H9 (cell line): Measurements from ENCODE around the gene COX6A1. TPM values are rescaled to one million over a fixed set of nuclear protein-coding genes. Genes with fewer than 3 reads are reported as not detected.
A peak's percentile ranks its signal among the peaks of the same experiment; 100 is the strongest.

Source experiments
- DNase-seq: peaks from one replicate; pipeline ENCODE4 v3.0.0-alpha.2; 2017
- H2AFZ ChIP-seq: one replicate; pipeline ENCODE4 v1.6.1; 2013; ENCODE audit warnings: mild to moderate bottlenecking, low read length, control low read depth, moderate library complexity
- H2AK5ac ChIP-seq: 2 replicates; pipeline ENCODE4 v1.6.1; 2013; ENCODE audit warnings: low read length, control low read depth, mixed read lengths; ENCODE audit not compliant: insufficient read length
- H2BK120ac ChIP-seq: one replicate; pipeline ENCODE4 v1.6.1; 2013; ENCODE audit warnings: low read depth, mild to moderate bottlenecking, low read length, control low read depth, inconsistent platforms; ENCODE audit not compliant: poor library complexity, severe bottlenecking
- H2BK12ac ChIP-seq: 2 replicates; pipeline ENCODE4 v1.6.1; 2013; ENCODE audit warnings: low read length, control low read depth, mixed read lengths, low read depth; ENCODE audit not compliant: insufficient read length
- H2BK15ac ChIP-seq: 2 replicates; pipeline ENCODE4 v1.6.1; 2013; ENCODE audit warnings: low read depth, low read length, control low read depth
- H2BK20ac ChIP-seq: one replicate; pipeline ENCODE4 v1.6.1; 2013; ENCODE audit warnings: low read depth, mild to moderate bottlenecking, low read length, control low read depth, inconsistent platforms; ENCODE audit not compliant: poor library complexity, severe bottlenecking
- H2BK5ac ChIP-seq: 2 replicates; pipeline ENCODE4 v1.6.1; 2013; ENCODE audit warnings: low read length, control low read depth, mixed read lengths; ENCODE audit not compliant: insufficient read length
- H3K14ac ChIP-seq: 2 replicates; pipeline ENCODE4 v1.6.1; 2013; ENCODE audit warnings: low read length, control low read depth; ENCODE audit not compliant: insufficient read depth
- H3K18ac ChIP-seq: 2 replicates; pipeline ENCODE4 v1.6.1; 2013; ENCODE audit warnings: low read depth, mild to moderate bottlenecking, mixed read lengths, low read length, control low read depth; ENCODE audit not compliant: insufficient read length
- H3K23ac ChIP-seq: 2 replicates; pipeline ENCODE4 v1.6.1; 2013; ENCODE audit warnings: low read length, control low read depth, mixed read lengths, low read depth; ENCODE audit not compliant: insufficient read length
- H3K23me2 ChIP-seq: 2 replicates; pipeline ENCODE4 v1.6.1; 2013; ENCODE audit warnings: low read depth, mild to moderate bottlenecking, mixed read lengths, low read length, control low read depth; ENCODE audit not compliant: insufficient read length, poor library complexity, severe bottlenecking
- H3K27ac ChIP-seq: 2 replicates; pipeline ENCODE4 v1.5.1; 2013; ENCODE audit warnings: low read length, control low read depth, mixed read lengths, low read depth; ENCODE audit not compliant: insufficient read length
- H3K27me3 ChIP-seq: 2 replicates; pipeline ENCODE4 v1.6.1; 2013; ENCODE audit warnings: low read length, control low read depth, inconsistent platforms; ENCODE audit not compliant: insufficient read depth
- H3K4ac ChIP-seq: 2 replicates; pipeline ENCODE4 v1.6.1; 2013; ENCODE audit warnings: low read depth, mild to moderate bottlenecking, control low read depth, inconsistent platforms, low read length, moderate library complexity
- H3K4me1 ChIP-seq: 2 replicates; pipeline ENCODE4 v1.6.1; 2013; ENCODE audit warnings: low read length, control low read depth, inconsistent platforms; ENCODE audit not compliant: insufficient read depth
- H3K4me2 ChIP-seq: 2 replicates; pipeline ENCODE4 v1.6.1; 2013; ENCODE audit warnings: low read length, control low read depth, mixed read lengths; ENCODE audit not compliant: insufficient read length, insufficient read depth
- H3K56ac ChIP-seq: 2 replicates; pipeline ENCODE4 v1.6.1; 2013; ENCODE audit warnings: low read depth, mild to moderate bottlenecking, mixed read lengths, low read length, control low read depth; ENCODE audit not compliant: insufficient read length
- H3K79me1 ChIP-seq: 2 replicates; pipeline ENCODE4 v1.6.1; 2013; ENCODE audit warnings: low read depth, mild to moderate bottlenecking, moderate library complexity, low read length, control low read depth, inconsistent platforms; ENCODE audit not compliant: insufficient read depth, poor library complexity, severe bottlenecking
- H3K79me2 ChIP-seq: 2 replicates; pipeline ENCODE4 v1.6.1; 2013; ENCODE audit warnings: low read length, control low read depth, inconsistent platforms; ENCODE audit not compliant: insufficient read depth
- H3K9ac ChIP-seq: 2 replicates; pipeline ENCODE4 v1.6.1; 2013; ENCODE audit warnings: low read length, control low read depth, mixed read lengths; ENCODE audit not compliant: insufficient read length; ENCODE audit errors: extremely low read depth
- H3K9me3 ChIP-seq: one replicate; pipeline ENCODE4 v1.6.1; 2013; ENCODE audit warnings: low read depth, low read length, inconsistent platforms; ENCODE audit not compliant: control insufficient read depth
- H3T11ph ChIP-seq: one replicate; pipeline ENCODE4 v1.6.1; 2013; ENCODE audit warnings: mild to moderate bottlenecking, low read length, control low read depth, inconsistent platforms
- H4K20me1 ChIP-seq: one replicate; pipeline ENCODE4 v1.6.1; 2013; ENCODE audit not compliant: control insufficient read depth, insufficient read length, insufficient read depth
- H4K5ac ChIP-seq: 2 replicates; pipeline ENCODE4 v1.6.1; 2013; ENCODE audit warnings: low read depth, mild to moderate bottlenecking, mixed read lengths, low read length, control low read depth; ENCODE audit not compliant: insufficient read length
- H4K8ac ChIP-seq: replicated peaks from 2 replicates; pipeline ENCODE4 v1.6.1; 2013; ENCODE audit warnings: low read length, control low read depth, mixed read lengths, low read depth; ENCODE audit not compliant: insufficient read length
- H4K91ac ChIP-seq: 2 replicates; pipeline ENCODE4 v1.6.1; 2013; ENCODE audit warnings: low read depth, mild to moderate bottlenecking, moderate library complexity, mixed read lengths, low read length, control low read depth; ENCODE audit not compliant: insufficient read length
- H3K27ac Mint-ChIP-seq, 3 experiments: 2 replicates in 2 of 3; 3 replicates in 1 of 3; pipeline ENCODE4 v1.8.0; 2020 to 2021; ENCODE audit warnings: mixed read lengths in 3 of 3, mild to moderate bottlenecking in 1 of 3, moderate library complexity in 1 of 3
- H3K27me3 Mint-ChIP-seq: 2 replicates; pipeline ENCODE4 v1.8.0; 2021; ENCODE audit warnings: low read depth, mild to moderate bottlenecking, moderate library complexity, mixed read lengths
- H3K36me3 Mint-ChIP-seq, 3 experiments: 2 replicates in 2 of 3; 3 replicates in 1 of 3; pipeline ENCODE4 v1.8.0; 2020 to 2021; ENCODE audit warnings: low read depth in 3 of 3, mixed read lengths in 3 of 3; ENCODE audit not compliant: insufficient read depth in 1 of 3
- H3K4me1 Mint-ChIP-seq, 2 experiments: 2 replicates each; pipeline ENCODE4 v1.8.0; 2020; ENCODE audit warnings: mixed read lengths in 2 of 2
- H3K4me3 Mint-ChIP-seq, 2 experiments: 2 replicates in 1 of 2; 3 replicates in 1 of 2; pipeline ENCODE4 v1.8.0; 2020 to 2021; ENCODE audit warnings: mild to moderate bottlenecking in 2 of 2, mixed read lengths in 2 of 2, moderate library complexity in 1 of 2
- H3K9me3 Mint-ChIP-seq, 2 experiments: 2 replicates in 1 of 2; 3 replicates in 1 of 2; pipeline ENCODE4 v1.8.0; 2020; ENCODE audit warnings: mild to moderate bottlenecking in 2 of 2, mixed read lengths in 2 of 2, moderate library complexity in 1 of 2
- WGBS: extraction: QIAGEN DNeasy Blood & Tissue Kit; methylation state at CpG from one replicate; pipeline ENCODE4 v1.1.7; 2013; ENCODE audit warnings: missing lambda C conversion rate, low lambda C conversion rate, mixed read lengths; ENCODE audit not compliant: insufficient read length; ENCODE audit errors: extremely low coverage; 5-methylcytosine and 5-hydroxymethylcytosine counted together
- total RNA-seq: library from RNA; stranded (reverse); gene quantifications from 2 replicates; pipeline ENCODE4 v1.2.1, GENCODE V29; 2021
- TF ChIP-seq, protein P1 (sequence below): fragments of 200-600 bp; sonication (generic); conservative IDR thresholded peaks from 3 replicates; pipeline ENCODE4 v1.8.0; 2021; ENCODE audit warnings: antibody characterized with exemption, mild to moderate bottlenecking

The COX6A1 gene
- total RNA-seq, 1 experiment from 2014 or later = 415 TPM

DNA sequence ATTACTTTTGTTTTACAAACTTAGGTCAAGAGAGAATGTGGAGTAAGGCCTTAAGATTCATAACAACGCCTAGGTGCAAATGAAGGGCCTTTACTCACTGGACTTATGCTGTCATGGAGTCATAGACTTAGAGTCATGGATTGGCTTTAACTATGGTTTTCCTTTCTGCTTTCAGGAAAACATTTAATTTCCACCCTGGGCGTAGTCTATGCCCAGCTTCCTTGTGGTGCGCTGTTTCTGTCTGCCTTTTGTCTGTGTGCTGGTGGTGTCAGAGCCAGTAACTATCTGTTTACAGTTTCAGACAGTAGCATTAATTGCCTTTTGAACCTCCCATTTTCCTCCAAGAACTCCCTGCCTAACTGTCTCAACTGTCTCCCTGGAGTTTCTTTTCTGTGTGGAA lies 31.8 kb upstream of the COX6A1 start:
- no peak overlapping the region for H3K14ac ChIP-seq
- H3K27me3 ChIP-seq = no peaks in the 10 kb centered on the region
- no peak overlapping the region for H3K9ac ChIP-seq
- no peak overlapping the region for H3K27ac ChIP-seq
- H3K79me2 ChIP-seq = no peaks in the 10 kb centered on the region
- 0 out of 5 replicates have a peak, but pooled peaks cover 0 to 3% of the 10 kb centered on the region in 2 experiments for H3K9me3 Mint-ChIP-seq
- H2BK12ac ChIP-seq = no peak overlapping the region
- peaks cover 0 to 2% (median 0%) of the 10 kb centered on the region in 3 experiments; a peak in 1 of 7 replicates for H3K36me3 Mint-ChIP-seq
- no peak overlapping the region for H4K91ac ChIP-seq
- H3K27ac Mint-ChIP-seq = peak overlapping the region in 1 of 3 experiments; percentile 43; a peak in 1 of 7 replicates
- H3K4ac ChIP-seq = no peak overlapping the region
- no peak overlapping the region for H2BK120ac ChIP-seq
- no peak overlapping the region for H3T11ph ChIP-seq
- DNase-seq = no peak
- TF ChIP-seq, protein P1, sequence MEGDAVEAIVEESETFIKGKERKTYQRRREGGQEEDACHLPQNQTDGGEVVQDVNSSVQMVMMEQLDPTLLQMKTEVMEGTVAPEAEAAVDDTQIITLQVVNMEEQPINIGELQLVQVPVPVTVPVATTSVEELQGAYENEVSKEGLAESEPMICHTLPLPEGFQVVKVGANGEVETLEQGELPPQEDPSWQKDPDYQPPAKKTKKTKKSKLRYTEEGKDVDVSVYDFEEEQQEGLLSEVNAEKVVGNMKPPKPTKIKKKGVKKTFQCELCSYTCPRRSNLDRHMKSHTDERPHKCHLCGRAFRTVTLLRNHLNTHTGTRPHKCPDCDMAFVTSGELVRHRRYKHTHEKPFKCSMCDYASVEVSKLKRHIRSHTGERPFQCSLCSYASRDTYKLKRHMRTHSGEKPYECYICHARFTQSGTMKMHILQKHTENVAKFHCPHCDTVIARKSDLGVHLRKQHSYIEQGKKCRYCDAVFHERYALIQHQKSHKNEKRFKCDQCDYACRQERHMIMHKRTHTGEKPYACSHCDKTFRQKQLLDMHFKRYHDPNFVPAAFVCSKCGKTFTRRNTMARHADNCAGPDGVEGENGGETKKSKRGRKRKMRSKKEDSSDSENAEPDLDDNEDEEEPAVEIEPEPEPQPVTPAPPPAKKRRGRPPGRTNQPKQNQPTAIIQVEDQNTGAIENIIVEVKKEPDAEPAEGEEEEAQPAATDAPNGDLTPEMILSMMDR = no peak
- no peak overlapping the region for H2AK5ac ChIP-seq
- no peak overlapping the region for H3K56ac ChIP-seq
- H3K23ac ChIP-seq = no peak overlapping the region
- no CpG with 5 or more reads among the region's 3 CpGs for WGBS
- no peaks in the 10 kb centered on the region for H3K23me2 ChIP-seq
- no peaks in the 10 kb centered on the region for H4K20me1 ChIP-seq
- H2AFZ ChIP-seq = no peak overlapping the region
- no peak overlapping the region for H2BK20ac ChIP-seq
- H3K9me3 ChIP-seq = no peaks in the 10 kb centered on the region
- no peak overlapping the region for H2BK15ac ChIP-seq
- H3K4me1 ChIP-seq = peaks cover 3% of the 10 kb centered on the region; the same call in 1 of the 2 replicates
- H3K18ac ChIP-seq = no peak overlapping the region
- H3K4me3 Mint-ChIP-seq = no peak overlapping the region
- H4K5ac ChIP-seq = no peak overlapping the region
- H4K8ac ChIP-seq = no peak overlapping the region
- H2BK5ac ChIP-seq = no peak overlapping the region
- peaks cover 2% of the 10 kb centered on the region for H3K27me3 Mint-ChIP-seq
- no peak overlapping the region for H3K4me2 ChIP-seq
- peaks cover 10 to 16% of the 10 kb centered on the region in 2 experiments for H3K4me1 Mint-ChIP-seq
- no peaks in the 10 kb centered on the region for H3K79me1 ChIP-seq
